HG03342 (cell line): ENCODE data around the gene ECPAS.
"Not testable (repeated sequence)": the region's sequence is repeated elsewhere in the genome, so short reads cannot be mapped to it uniquely, and the experiment has no call there.

ENCODE experiments used
- ATAC-seq: cut with Tn5 transposase; IDR thresholded peaks from one replicate; pipeline ENCODE4 v1.9.1; 2021; ENCODE audit warnings: mild to moderate bottlenecking, moderate library complexity; ENCODE audit not compliant: unreplicated experiment

ECPAS gene

DNA sequence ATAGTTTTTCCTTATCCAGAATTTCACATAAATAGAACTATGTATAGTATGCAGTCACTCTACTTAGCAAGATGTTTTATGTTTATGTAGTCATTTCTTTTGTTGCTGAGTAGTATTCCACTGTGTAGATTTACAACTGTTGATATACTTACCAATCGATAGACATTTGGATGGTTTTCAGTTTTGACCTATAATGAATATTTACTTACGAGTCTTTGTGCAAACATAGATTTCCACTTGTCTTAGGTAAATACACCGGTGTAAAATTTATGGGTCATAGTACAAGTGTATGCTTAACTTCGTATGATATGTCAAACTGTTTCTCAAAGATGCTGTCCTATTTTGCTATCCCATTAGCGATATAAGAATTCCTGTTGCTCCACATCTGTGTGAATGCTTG lies 134.4 kb downstream of the ECPAS start:
- ATAC-seq = no peak

- no peak for ATAC-seq
Measured at GRCh38 chr9:111348821-111349271, 135.3 kb downstream of the ECPAS start.

- not testable (repeated sequence) for ATAC-seq
Measured at GRCh38 chr9:111334318-111334863, 149.8 kb downstream of the ECPAS start.

DNA sequence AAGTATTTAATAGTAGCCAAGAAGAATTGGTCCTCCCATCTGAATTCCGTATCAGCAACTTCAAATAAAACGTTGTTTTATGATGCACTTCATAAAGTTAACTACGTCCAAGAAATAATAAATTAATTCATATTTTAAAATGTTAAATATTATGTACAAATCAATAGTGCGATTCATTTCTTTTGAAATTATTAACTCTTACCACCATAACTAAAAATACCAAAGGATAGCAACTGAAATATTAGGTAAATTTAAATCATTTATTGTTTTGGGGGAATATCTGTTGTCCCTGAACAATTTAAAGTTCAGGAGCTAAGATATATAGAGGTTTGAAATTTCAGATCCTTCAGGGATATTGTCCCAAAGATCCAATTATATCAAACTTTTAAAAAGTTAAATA lies 154.1 kb downstream of the ECPAS start, which contains the start of gene OR2K2:
Gene OR2K2, minus strand, starts transcription at position 101 of the 400 bp plus-strand sequence. CDS start 1,791 bp downstream, outside the sequence.
- no peak for ATAC-seq

GRCh38 chr9:111320631-111321030 lies 163.6 kb downstream of the ECPAS start:
- no peak for ATAC-seq

DNA sequence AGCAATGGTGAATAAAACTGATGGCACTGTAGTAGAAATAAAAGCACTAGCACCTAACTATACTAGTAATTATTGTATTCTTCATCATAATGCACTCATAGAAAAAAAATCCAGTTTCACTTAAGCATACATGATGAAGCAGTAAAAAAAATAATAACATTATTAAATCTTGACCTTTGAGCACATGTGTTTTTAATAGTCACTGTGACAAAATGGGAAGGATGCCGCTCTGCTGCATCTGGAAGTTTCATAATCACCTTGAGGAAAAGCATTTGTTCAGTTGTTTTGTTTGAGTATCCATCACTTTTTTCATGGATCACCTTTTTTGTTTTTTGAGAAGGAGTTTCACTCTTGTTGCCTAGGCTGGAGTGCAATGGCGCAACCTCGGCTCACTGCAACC lies 167.4 kb downstream of the ECPAS start:
- no peak for ATAC-seq
